Diencephalon (tissue), 1 donor: ENCODE results near the gene GPATCH3. TPM values are rescaled to one million over a fixed set of nuclear protein-coding genes. Genes with fewer than 3 reads are reported as not detected.

ENCODE experiments used
- total RNA-seq: library from RNA; depleted of rRNA; stranded (reverse); fragments of >200 nt; gene quantifications from one replicate; pipeline ENCODE4 v1.2.3, GENCODE V29; 2014

Gene GPATCH3
- 9.5 TPM for total RNA-seq

GRCh38 chr1:26900001-26900814 lies at the start of gene GPATCH3:
Gene GPATCH3, minus strand, starts transcription at chr1:26900467. Its CDS starts 25 bp downstream, at chr1:26900442.

GRCh38 chr1:26921540-26922430 lies 21.5 kb upstream of the GPATCH3 start, which contains the start of gene NUDC:
Gene NUDC, plus strand, starts transcription at chr1:26921743. Its CDS starts 106 bp downstream, at chr1:26921849.

GRCh38 chr1:26913754-26914619 lies 13.7 kb upstream of the GPATCH3 start, which contains the start of gene NR0B2:
Gene NR0B2, minus strand, starts transcription at chr1:26913975. Its CDS starts 35 bp downstream, at chr1:26913940.

GRCh38 chr1:26889551-26890466 lies 10.5 kb downstream of the GPATCH3 start, which contains the start of gene GPN2:
Gene GPN2, minus strand, starts transcription at chr1:26890283. Its CDS starts 187 bp downstream, at chr1:26890096.

GRCh38 chr1:26862781-26863684 lies 37.2 kb downstream of the GPATCH3 start, which contains the start of gene SFN:
Gene SFN, plus strand, starts transcription at chr1:26863149. Its CDS starts 64 bp downstream, at chr1:26863213.

Other genes with a start within 250 kb of the GPATCH3 start
- 35.1 TPM for gene ARID1A, start 204.5 kb downstream of the GPATCH3 start, total RNA-seq
- 9.7 TPM for gene PIGV, start 112.5 kb downstream of the GPATCH3 start, total RNA-seq
- 11.1 TPM for gene ZDHHC18, start 73.8 kb downstream of the GPATCH3 start, total RNA-seq
- not detected for gene SFN, start 37.3 kb downstream of the GPATCH3 start, total RNA-seq
- 14.8 TPM for gene GPN2, start 10.2 kb downstream of the GPATCH3 start, total RNA-seq
- gene NR0B2, start 13.5 kb upstream of the GPATCH3 start, total RNA-seq: not detected
- gene NUDC, start 21.3 kb upstream of the GPATCH3 start, total RNA-seq: 26.5 TPM
- gene KDF1, start 60.0 kb upstream of the GPATCH3 start, total RNA-seq: 0.23 TPM
- gene TRNP1, start 93.2 kb upstream of the GPATCH3 start, total RNA-seq: 23.3 TPM
- gene TENT5B, start 112.4 kb upstream of the GPATCH3 start, total RNA-seq: 0.23 TPM